Stimulated activated CD8-positive, alpha-beta memory T cell treated with anti-CD3 and anti-CD28 coated beads, Interleukin-12 subunit alpha, Interleukin-12 subunit beta, amount 100 ng/mL, for 4 hours (primary cell): ENCODE data around the gene PTPN13.
A peak's percentile ranks its signal among the peaks of the same experiment; 100 is the strongest.

Source experiments
- DNase-seq: peaks from one replicate; pipeline ENCODE4 v3.0.0-alpha.2; 2020; ENCODE audit warnings: low read depth

Gene PTPN13

DNA sequence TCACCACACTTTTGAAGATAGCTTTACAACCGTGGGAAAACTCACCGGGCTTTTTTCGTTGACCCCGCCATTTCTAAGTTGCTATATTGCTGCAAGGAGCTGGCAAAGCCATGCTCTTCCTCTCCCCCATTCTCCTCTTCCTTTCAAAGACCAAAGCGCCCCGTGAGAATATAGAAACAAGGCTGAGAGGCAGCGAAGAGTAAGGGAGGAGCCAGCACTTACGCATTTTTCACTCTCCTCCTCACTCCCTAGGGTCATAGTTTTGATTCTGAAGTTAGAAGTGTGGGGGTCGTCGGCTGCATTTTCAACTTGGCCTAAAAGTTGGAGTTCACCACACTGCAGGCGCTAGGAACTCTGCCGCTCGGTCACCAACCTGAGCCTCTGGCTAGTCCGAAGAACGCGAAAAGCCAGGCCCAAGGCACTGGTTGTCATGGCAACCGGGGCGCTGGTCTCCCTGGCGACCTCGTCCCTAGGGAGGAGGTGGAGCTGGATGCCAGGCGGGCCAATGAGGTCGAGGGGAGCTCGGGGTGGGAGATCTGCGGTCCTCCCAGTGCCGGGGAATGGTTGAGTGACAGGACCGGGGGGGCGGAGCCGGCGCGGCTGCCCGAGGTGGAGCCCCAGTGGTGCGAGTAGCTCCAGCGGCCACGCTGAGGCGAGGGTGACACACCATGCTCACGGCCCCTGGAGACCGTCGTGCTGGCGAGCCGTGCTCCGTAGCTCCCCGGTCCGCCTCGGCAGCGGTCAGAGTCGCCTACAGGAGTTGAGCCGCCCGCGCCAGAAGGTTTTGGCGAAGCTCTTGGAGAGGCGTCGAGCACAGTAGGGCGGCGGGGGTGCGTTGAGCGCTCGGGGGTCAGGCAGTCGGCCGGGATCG, at the start of gene PTPN13:
TSS of gene PTPN13 (plus strand) at position 628 of the 871 bp plus-strand sequence. CDS start 40,942 bp downstream, outside the sequence.
- peak; percentile 32 for DNase-seq

DNA sequence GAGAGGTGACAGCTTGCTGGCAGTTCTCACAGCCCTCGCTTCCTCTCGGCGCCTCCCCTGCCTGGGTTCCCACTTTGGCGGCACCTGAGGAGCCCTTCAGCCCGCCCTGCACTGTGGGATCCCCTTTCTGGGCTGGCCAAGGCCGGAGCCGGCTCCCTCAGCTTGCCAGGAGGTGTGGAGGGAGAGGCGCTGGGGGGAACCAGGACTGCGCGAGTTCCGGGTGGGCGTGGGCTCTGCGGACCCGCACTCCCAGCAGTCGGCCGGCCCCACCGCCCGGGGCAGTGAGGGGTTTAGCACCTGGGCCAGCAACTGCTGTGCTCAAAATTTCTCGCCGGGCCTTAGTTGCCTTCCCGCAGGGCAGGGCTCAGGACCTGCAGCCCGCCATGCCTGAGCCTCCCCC, 47.0 kb upstream of the PTPN13 start:
- DNase-seq, result no peak

DNA sequence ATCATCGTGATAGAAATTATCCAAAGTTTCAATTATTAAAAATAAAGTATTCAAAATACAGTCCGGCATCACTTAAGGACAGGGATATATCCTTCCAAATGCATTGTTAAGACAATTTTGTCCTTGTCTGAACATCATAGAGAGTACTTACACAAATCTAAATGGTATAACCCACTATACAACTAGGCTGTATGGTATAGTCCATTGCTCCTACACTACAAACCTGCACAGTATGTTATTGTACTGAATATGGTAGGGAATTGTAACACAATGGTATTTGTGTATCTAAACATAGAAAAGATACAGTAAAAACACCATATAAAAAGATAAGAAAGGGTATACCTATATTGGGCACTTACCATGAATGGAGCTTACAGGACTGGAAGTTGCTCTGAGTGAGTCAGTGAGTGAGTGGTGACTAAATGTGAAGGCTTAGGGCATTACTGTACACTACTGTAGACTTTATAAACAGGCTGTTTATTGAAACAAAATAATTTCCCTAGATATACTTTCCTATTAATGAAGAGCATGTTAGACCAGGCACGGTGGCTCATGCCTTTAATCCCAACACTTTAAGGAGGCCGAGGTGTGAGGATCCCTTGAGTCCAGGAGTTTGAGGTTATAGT, 44.8 kb upstream of the PTPN13 start:
- DNase-seq, result no peak

- DNase-seq, result no peak
Observed at GRCh38 chr4:86551387-86551786, 42.7 kb upstream of the PTPN13 start.

DNA sequence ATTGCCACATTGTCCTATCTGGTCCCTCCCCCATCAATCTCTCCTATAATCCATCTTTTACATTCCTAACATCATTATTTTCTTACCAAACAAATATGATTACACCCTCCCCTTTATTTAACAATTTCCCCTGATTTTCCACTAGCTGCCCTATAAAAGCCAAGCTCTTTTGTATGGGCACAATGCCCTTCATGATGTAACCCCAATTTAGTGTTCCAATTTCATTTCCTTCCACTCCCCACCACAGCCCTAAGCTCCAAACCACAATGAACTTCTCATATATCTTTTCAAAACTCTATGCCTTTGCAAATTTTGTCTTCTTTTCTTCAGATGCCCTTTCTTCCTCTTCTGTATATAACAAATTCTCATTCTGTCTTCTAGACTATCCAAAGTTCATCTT, 39.5 kb upstream of the PTPN13 start:
- DNase-seq, result no peak

GRCh38 chr4:86556791-86557415, 37.2 kb upstream of the PTPN13 start:
- DNase-seq, result no peak

GRCh38 chr4:86557526-86557925, 36.6 kb upstream of the PTPN13 start:
- DNase-seq, result no peak

DNA sequence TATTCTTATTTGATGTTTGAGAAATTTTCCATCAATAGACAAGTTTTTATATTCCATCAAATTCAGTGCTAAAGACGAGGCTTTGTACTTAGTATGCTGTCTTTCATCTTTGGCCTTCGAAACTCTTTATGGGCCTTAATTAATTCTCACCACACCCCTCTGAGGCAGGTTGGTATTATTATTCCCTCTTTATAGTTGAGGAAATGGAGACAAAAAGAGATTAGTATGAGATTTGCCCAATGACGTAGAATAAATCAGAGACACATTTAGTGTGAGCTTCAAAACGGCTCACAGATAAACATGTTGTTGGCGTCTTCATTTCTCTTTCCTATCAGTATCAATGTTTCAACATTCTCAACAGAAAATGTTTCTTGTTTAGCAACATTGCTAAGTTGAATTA, 35.9 kb upstream of the PTPN13 start:
- DNase-seq, result no peak

DNA sequence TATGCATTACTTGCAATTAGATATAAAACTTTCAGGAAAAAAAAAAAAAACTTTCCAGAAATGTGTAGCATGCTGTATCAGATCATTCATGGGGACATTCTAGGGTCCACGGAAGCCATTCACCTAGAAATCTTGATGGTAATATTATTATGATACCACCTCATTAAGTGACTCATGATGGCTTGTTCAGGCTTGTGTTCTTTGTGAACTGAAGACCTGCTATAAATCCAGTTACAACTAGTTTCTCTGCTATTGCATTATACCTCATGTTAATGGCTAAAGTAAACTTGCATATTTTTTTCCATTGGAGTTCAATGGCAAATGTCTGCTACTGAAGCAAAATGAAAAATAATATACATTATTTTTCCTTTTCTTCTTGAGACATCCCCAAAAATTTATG, 35.3 kb upstream of the PTPN13 start:
- no peak for DNase-seq

GRCh38 chr4:86560447-86560846, 33.7 kb upstream of the PTPN13 start:
- no peak for DNase-seq

DNA sequence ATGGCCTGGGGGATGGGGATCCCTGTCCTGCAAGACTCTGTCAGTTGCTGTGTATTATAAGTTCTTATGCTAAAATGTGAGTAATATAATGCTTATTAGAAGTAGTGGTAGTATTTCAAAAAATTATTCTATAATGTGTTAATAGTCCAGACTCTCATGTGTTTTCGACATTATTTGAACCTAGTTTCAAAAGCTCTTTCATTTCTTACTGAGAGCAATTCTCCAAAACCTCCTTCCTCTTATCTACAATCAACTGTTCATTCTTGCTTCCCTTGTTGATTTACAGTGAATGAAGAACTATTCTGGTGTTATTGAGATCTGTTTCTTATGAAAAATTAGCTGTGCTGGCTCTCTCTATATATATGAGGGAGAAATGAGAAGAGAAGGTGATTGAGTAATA, 32.9 kb upstream of the PTPN13 start:
- no peak for DNase-seq

DNA sequence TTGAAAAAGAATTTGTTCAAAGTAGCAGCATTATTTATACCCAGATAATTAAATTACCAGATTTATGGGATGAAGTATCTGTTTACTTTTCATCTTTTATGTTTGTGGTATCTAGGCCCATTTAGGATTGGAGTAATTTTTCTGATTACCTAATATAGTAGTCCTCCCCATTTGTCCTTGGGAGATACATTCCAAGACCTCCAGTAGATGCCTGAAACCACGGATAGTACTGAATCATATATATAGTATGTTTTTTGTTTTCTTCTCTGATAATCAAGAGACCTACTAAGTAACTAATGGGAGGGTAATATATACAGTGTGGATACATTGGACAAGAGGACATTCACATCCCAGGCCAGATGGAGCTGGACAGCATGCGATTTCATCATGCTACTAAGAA, 30.7 kb upstream of the PTPN13 start:
- DNase-seq, result no peak

- DNase-seq, result no peak
Observed at GRCh38 chr4:86564795-86565194, 29.3 kb upstream of the PTPN13 start.

DNA sequence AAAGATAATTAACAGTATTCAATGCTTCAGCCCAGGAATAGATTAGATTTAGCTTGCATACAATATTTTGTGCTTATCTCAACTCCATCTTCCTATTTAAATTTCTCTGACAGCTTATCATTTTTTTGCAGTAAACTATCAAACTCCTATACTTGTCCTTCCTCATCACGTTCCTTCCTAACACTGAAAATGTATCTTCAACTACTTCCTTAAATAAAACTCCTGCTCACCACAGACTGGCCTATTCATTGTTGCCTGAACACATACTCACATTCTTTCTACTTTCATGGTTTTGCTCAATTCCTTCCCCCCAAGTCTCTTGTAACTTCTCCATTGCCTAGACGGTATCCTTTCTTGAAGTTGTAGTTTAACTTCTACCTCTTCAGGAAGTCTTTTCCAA, 28.5 kb upstream of the PTPN13 start:
- DNase-seq, result no peak

- no peak for DNase-seq
Observed at GRCh38 chr4:86569103-86569870, 24.8 kb upstream of the PTPN13 start.

- no peak for DNase-seq
Observed at GRCh38 chr4:86579941-86580340, 14.2 kb upstream of the PTPN13 start.

DNA sequence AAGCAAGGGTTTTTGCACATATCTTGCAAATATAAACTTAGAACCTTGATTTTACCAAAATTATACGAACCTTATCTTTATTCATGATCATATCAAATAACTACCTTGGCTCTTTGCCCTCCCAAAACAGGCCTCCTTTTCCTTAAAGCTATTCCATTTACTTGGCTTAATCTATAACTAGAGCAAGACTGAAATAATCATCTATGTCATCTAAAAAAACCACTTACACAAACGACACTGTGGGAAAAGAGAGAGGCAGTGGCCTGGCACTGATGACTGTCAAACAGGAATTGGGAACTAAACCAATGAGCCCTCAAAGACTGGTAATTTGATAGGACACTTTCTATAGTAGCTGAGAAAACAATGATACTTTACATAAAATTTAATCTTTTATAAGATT, 11.7 kb upstream of the PTPN13 start:
- no peak for DNase-seq

DNA sequence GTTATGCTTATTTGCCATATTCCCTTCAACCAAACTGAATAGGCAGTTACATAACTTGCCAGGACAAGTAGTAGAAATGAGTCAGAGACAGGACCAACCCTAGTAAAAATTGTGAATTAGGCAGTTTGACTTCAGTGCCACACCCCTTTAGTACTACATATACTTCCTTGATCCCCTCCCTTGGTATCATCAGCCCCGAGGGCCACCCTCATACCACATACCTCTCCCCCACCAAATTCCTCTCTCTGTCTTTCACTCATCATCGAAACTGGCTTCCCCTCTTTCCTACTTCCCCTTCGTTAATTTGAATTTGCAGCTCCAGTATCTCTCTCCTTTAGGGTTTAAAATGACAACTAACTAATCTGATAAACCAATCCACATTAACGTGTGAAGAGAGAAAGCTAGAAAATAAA, 7.9 kb upstream of the PTPN13 start:
- no peak for DNase-seq

- DNase-seq, result no peak
Observed at GRCh38 chr4:86586626-86587380, 7.3 kb upstream of the PTPN13 start.

GRCh38 chr4:86587381-86588140, 6.6 kb upstream of the PTPN13 start:
- no peak for DNase-seq
